GM19023 (cell line): ENCODE results near the gene PSPH.
A peak's percentile ranks its signal among the peaks of the same experiment; 100 is the strongest.

Source experiments
- ATAC-seq: cut with Tn5 transposase; IDR thresholded peaks from one replicate; pipeline ENCODE4 v1.9.1; 2021; ENCODE audit warnings: mild to moderate bottlenecking, moderate library complexity; ENCODE audit not compliant: unreplicated experiment

PSPH gene

GRCh38 chr7:56007167-56007652, 44.0 kb downstream of the PSPH start:
- no peak for ATAC-seq

- ATAC-seq, result no peak
Observed at GRCh38 chr7:56003749-56004148, 47.5 kb downstream of the PSPH start.

GRCh38 chr7:55996856-55997500, 54.3 kb downstream of the PSPH start:
- no peak for ATAC-seq

- no peak for ATAC-seq
Observed at GRCh38 chr7:55992346-55992745, 58.9 kb downstream of the PSPH start.

GRCh38 chr7:55983537-55983936, 67.7 kb downstream of the PSPH start:
- ATAC-seq, result no peak

GRCh38 chr7:55980266-55980665, 71.0 kb downstream of the PSPH start:
- no peak for ATAC-seq

- no peak for ATAC-seq
Observed at GRCh38 chr7:55977831-55978230, 73.4 kb downstream of the PSPH start.

GRCh38 chr7:55975988-55976633, 75.1 kb downstream of the PSPH start:
- no peak for ATAC-seq

GRCh38 chr7:55973747-55974250, 77.4 kb downstream of the PSPH start:
- no peak for ATAC-seq

- no peak for ATAC-seq
Observed at GRCh38 chr7:55970978-55971377, 80.3 kb downstream of the PSPH start.

GRCh38 chr7:55970561-55970960, 80.7 kb downstream of the PSPH start:
- no peak for ATAC-seq

- ATAC-seq, result no peak
Observed at GRCh38 chr7:55969391-55969790, 81.9 kb downstream of the PSPH start.

GRCh38 chr7:55966851-55967250, 84.4 kb downstream of the PSPH start:
- ATAC-seq, result no peak

- ATAC-seq, result no peak
Observed at GRCh38 chr7:55965805-55966421, 85.3 kb downstream of the PSPH start.

GRCh38 chr7:55965100-55965470, 86.2 kb downstream of the PSPH start:
- no peak for ATAC-seq

- ATAC-seq, result peak; percentile 83
Observed at GRCh38 chr7:55964261-55965099, 86.8 kb downstream of the PSPH start, which contains the start of gene NIPSNAP2. Gene NIPSNAP2 (plus strand): TSS chr7:55964585. CDS start chr7:55964610, 25 bp downstream.

- no peak for ATAC-seq
Observed at GRCh38 chr7:55963584-55964168, 87.6 kb downstream of the PSPH start.

- ATAC-seq, result no peak
Observed at GRCh38 chr7:55962014-55962413, 89.2 kb downstream of the PSPH start.
